ENCODE results near the gene SFXN2.
"Not testable (repeated sequence)": the region's sequence is repeated elsewhere in the genome, so short reads cannot be mapped to it uniquely, and the experiment has no call there.

SFXN2 gene

DNA sequence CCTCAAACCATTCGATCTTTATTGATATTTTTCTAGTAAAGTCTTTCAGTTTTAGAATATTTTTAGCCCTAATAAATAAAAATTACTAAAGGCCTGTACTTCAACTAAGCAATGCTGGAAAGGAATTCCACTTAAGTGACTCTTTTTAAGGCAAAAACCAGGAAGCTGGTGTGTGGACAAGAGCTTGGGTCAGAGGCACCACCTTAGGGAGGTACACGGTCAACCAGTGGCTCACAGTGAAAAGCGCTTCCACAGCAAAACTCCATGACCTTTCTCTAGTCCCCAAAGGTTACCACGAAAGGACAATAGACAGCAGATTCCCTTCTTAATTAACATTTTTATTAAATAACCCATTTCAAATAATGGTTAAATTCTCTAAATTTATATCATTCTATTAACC, 31.5 kb upstream of the SFXN2 start:
- Histone ChIP-seq H3K27me3 (ENCODE audit: control insufficient read depth, insufficient read depth, low read length) (no peaks in the 10 kb centered on the region), H3K4me1 (ENCODE audit: control insufficient read depth, insufficient read depth, low read length) (peaks cover 16% of the 10 kb centered on the region), H3K27ac (ENCODE audit: low read depth, low read length) (no peak overlapping the region), H3K4me3 (ENCODE audit: low read depth, low read length) (no peak overlapping the region), H3K9me3 (ENCODE audit: control insufficient read depth, insufficient read depth, low read length) (no peaks in the 10 kb centered on the region), H3K36me3 (ENCODE audit: control insufficient read depth, insufficient read depth, low read length) (peaks cover 25% of the 10 kb centered on the region), H3K9ac (ENCODE audit: low read depth, low read length) (no peak overlapping the region)

DNA sequence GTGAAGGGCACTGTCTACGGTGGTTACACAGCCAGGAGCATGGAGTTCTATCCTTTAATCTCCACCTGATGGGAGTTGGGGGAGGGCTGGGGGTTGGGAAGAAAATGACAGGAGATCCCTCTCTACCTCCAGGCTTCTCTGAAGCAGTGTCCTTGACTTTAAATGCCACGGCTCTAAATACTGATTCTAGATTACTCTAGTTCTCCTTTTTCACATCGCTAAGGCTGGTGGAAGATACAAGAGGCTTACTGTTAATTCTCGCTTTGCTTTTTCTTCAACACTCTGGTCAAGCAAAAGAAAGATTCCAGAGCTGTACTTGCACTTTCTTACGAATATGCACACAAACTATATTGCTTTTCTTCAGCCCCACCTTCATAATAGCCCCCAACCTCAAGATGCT, 30.7 kb upstream of the SFXN2 start:
- H3K9ac ChIP-seq (ENCODE audit: low read depth, low read length), result no peak overlapping the region
- peaks cover 8% of the 10 kb centered on the region; the same call in 1 of the 2 replicates for H3K4me1 ChIP-seq (ENCODE audit: control insufficient read depth, insufficient read depth, low read length)
- H3K36me3 ChIP-seq (ENCODE audit: control insufficient read depth, insufficient read depth, low read length), result peaks cover 25% of the 10 kb centered on the region
- no peaks in the 10 kb centered on the region for H3K27me3 ChIP-seq (ENCODE audit: control insufficient read depth, insufficient read depth, low read length)
- no peaks in the 10 kb centered on the region for H3K9me3 ChIP-seq (ENCODE audit: control insufficient read depth, insufficient read depth, low read length)
- H3K27ac ChIP-seq (ENCODE audit: low read depth, low read length), result no peak overlapping the region
- H3K4me3 ChIP-seq (ENCODE audit: low read depth, low read length), result no peak overlapping the region

DNA sequence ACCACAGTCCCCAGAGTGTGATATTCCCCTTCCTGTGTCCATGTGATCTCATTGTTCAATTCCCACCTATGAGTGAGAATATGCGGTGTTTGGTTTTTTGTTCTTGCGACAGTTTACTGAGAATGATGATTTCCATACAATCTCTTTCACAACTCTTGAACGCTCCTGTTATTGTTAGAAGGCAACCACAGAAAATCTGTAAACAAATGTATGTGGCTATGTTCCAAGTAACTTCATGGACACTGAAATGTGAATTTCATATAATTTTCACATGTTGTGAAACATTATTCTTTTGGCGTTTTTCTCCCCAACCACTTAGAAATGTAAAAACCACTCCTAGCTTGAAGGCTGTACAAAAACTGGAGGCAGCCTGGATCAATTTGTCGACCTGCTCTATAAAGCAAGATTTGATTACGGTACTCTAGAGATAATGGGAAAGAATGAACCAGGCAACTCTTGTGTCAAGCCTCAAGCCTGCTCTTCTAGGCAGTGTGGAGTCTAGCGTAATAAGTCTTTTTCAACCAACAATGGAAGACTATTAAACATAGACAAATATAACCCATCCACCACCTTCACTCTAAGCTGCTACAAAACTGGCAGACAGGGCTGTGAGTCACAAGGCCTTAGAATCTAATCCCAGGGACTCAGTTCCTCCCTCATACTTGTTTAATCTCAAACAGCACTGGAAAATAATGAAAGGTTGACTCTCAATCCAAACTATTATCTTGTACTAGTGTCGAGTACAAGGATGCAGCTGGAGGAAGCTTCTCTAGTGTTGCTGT, 23.0 kb upstream of the SFXN2 start:
- Histone ChIP-seq H3K9me3 (ENCODE audit: control insufficient read depth, insufficient read depth, low read length) (no peaks in the 10 kb centered on the region), H3K36me3 (ENCODE audit: control insufficient read depth, insufficient read depth, low read length) (peaks cover 17% of the 10 kb centered on the region; the same call in 1 of the 2 replicates), H3K27ac (ENCODE audit: low read depth, low read length) (no peak overlapping the region), H3K9ac (ENCODE audit: low read depth, low read length) (no peak overlapping the region), H3K4me3 (ENCODE audit: low read depth, low read length) (no peak overlapping the region), H3K4me1 (ENCODE audit: control insufficient read depth, insufficient read depth, low read length) (no peaks in the 10 kb centered on the region), H3K27me3 (ENCODE audit: control insufficient read depth, insufficient read depth, low read length) (no peaks in the 10 kb centered on the region)

DNA sequence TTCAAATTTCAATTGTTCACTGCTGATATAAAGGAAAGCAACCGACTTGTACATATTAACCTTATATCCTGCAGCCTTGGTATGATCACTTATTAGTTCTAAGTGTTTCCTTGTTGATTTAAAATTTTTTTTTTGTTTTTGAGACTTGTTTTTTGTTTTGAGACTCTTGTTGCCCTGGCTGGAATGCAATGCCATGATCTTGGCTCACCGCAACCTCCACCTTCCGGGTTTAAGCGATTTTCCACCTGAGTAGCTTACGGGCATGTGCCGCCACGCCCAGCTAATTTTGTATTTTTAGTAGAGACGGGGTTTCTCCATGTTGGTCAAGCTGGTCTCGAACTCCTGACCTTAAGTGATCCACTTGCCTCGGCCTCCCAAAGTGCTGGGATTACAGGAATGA, 19.0 kb upstream of the SFXN2 start:
- peaks cover 45% of the 10 kb centered on the region for H3K36me3 ChIP-seq (ENCODE audit: control insufficient read depth, insufficient read depth, low read length)
- H3K27me3 ChIP-seq (ENCODE audit: control insufficient read depth, insufficient read depth, low read length); H3K9ac ChIP-seq (ENCODE audit: low read depth, low read length); H3K4me3 ChIP-seq (ENCODE audit: low read depth, low read length); H3K27ac ChIP-seq (ENCODE audit: low read depth, low read length); H3K4me1 ChIP-seq (ENCODE audit: control insufficient read depth, insufficient read depth, low read length); H3K9me3 ChIP-seq (ENCODE audit: control insufficient read depth, insufficient read depth, low read length): not testable (repeated sequence)

DNA sequence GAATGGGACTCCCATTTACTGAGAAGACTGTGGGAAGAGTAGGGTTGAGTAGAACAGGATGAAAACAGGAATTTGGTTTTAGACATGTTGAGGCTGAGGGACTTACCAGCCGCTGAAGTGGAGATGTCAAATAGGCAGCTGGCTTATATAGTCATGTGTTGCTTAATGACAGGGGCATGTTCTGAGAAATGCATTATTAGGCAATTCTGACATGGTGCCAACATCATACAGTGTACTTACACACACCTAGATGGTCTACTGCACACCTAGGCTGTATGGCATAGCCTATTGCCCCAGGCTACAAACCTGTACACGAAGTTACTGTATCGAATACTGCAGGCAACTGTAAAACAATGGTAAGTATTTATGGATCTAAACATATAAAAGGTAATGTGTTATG, 17.7 kb upstream of the SFXN2 start:
- Histone ChIP-seq H3K4me1 (ENCODE audit: control insufficient read depth, insufficient read depth, low read length) (no peaks in the 10 kb centered on the region), H3K27me3 (ENCODE audit: control insufficient read depth, insufficient read depth, low read length) (no peaks in the 10 kb centered on the region), H3K27ac (ENCODE audit: low read depth, low read length) (no peak overlapping the region), H3K36me3 (ENCODE audit: control insufficient read depth, insufficient read depth, low read length) (peaks cover 45% of the 10 kb centered on the region), H3K9ac (ENCODE audit: low read depth, low read length) (no peak overlapping the region), H3K4me3 (ENCODE audit: low read depth, low read length) (no peak overlapping the region), H3K9me3 (ENCODE audit: control insufficient read depth, insufficient read depth, low read length) (no peaks in the 10 kb centered on the region)

DNA sequence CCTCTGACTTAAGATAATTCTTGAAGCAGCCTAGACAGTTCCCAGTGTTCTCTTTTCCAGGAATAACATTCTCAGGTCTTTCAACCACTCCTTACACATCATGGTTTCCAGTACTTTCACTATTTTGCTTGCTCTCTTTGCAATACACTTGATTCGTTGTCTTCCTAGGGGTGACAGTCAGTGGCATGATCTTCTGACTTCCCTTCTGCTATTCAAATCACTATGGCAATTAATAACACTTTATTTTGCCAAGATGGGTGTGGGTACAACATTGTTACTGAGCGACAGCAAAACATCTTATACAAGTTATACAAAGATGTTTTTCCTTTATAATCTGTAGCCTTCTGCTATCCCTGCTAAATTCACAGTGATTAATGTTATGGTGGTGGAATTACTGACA, 15.5 kb upstream of the SFXN2 start:
- Histone ChIP-seq H3K4me3 (ENCODE audit: low read depth, low read length) (no peak overlapping the region), H3K36me3 (ENCODE audit: control insufficient read depth, insufficient read depth, low read length) (peaks cover 42% of the 10 kb centered on the region), H3K4me1 (ENCODE audit: control insufficient read depth, insufficient read depth, low read length) (no peaks in the 10 kb centered on the region), H3K27ac (ENCODE audit: low read depth, low read length) (no peak overlapping the region), H3K27me3 (ENCODE audit: control insufficient read depth, insufficient read depth, low read length) (no peaks in the 10 kb centered on the region), H3K9ac (ENCODE audit: low read depth, low read length) (no peak overlapping the region), H3K9me3 (ENCODE audit: control insufficient read depth, insufficient read depth, low read length) (no peaks in the 10 kb centered on the region)

DNA sequence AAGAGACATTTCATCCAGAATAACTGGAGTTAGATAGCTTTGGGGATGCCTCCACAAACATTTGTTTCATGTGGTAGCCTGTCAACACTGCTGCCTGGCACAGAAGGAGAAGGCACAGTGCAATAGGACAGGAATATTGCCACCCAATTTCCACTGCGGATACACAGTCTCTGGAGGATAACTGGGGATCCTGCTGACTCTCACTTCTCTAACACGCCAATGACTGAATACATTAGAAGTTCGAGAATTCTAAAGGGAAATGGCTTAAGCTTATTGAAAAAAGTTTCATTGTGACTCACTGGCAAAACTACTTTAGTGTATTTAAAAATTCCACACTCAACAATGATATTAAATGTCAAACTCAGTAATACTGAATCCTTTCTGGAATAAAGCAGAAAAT, 13.2 kb upstream of the SFXN2 start:
- peaks cover 33% of the 10 kb centered on the region for H3K36me3 ChIP-seq (ENCODE audit: control insufficient read depth, insufficient read depth, low read length)
- no peak overlapping the region for H3K27ac ChIP-seq (ENCODE audit: low read depth, low read length)
- H3K27me3 ChIP-seq (ENCODE audit: control insufficient read depth, insufficient read depth, low read length), result no peaks in the 10 kb centered on the region
- H3K9me3 ChIP-seq (ENCODE audit: control insufficient read depth, insufficient read depth, low read length), result no peaks in the 10 kb centered on the region
- no peak overlapping the region for H3K4me3 ChIP-seq (ENCODE audit: low read depth, low read length)
- no peak overlapping the region for H3K9ac ChIP-seq (ENCODE audit: low read depth, low read length)
- H3K4me1 ChIP-seq (ENCODE audit: control insufficient read depth, insufficient read depth, low read length), result no peaks in the 10 kb centered on the region

DNA sequence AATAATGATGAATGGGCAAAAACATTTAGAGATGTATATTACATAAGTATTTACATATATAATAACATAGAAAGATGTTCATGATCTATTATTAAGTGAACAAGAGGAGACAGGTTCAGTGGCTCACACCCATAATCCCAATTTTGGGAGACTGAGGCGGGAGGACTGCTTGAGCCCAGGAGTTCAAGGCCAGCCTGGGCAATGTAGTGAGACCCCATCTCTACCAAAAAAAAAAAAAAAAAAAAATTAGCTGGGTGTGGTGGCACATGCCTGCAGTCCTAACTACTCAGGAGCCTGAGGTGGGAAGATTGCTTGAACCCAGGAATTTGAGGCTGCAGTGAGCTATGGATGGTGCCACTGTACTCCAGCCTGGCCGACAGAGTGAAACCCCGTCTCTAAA, 12.6 kb upstream of the SFXN2 start:
- Histone ChIP-seq H3K27me3 (ENCODE audit: control insufficient read depth, insufficient read depth, low read length) (no peaks in the 10 kb centered on the region), H3K4me1 (ENCODE audit: control insufficient read depth, insufficient read depth, low read length) (no peaks in the 10 kb centered on the region), H3K27ac (ENCODE audit: low read depth, low read length) (no peak overlapping the region)

DNA sequence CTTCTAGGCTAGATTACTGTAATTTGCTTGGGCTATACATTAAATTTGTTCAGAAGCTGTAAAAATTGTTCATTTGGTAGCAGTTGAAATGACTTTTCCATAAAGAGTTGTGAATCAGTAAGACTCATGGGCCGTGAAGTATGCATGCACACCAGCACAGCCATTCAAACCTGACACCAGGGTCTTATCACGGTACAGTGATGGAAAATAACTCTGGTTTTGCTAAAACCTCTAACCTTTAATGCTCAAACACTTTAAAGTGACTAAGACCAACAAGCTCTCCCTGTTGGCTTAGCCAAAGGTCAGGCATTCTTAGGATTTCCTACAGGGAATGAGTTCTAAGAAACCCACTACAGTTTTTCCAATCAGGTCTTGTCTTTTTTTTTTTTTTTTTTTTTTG, 11.7 kb upstream of the SFXN2 start:
- no peak overlapping the region for H3K9ac ChIP-seq (ENCODE audit: low read depth, low read length)
- no peaks in the 10 kb centered on the region for H3K4me1 ChIP-seq (ENCODE audit: control insufficient read depth, insufficient read depth, low read length)
- peaks cover 20% of the 10 kb centered on the region for H3K36me3 ChIP-seq (ENCODE audit: control insufficient read depth, insufficient read depth, low read length)
- H3K4me3 ChIP-seq (ENCODE audit: low read depth, low read length), result no peak overlapping the region
- H3K9me3 ChIP-seq (ENCODE audit: control insufficient read depth, insufficient read depth, low read length), result no peaks in the 10 kb centered on the region
- no peak overlapping the region for H3K27ac ChIP-seq (ENCODE audit: low read depth, low read length)
- no peaks in the 10 kb centered on the region for H3K27me3 ChIP-seq (ENCODE audit: control insufficient read depth, insufficient read depth, low read length)

More for the DNA sequence above, 12.6 kb upstream of the SFXN2 start:
- Histone ChIP-seq H3K9ac (ENCODE audit: low read depth, low read length) (no peak overlapping the region), H3K9me3 (ENCODE audit: control insufficient read depth, insufficient read depth, low read length) (no peaks in the 10 kb centered on the region), H3K36me3 (ENCODE audit: control insufficient read depth, insufficient read depth, low read length) (peaks cover 28% of the 10 kb centered on the region), H3K4me3 (ENCODE audit: low read depth, low read length) (no peak overlapping the region)

DNA sequence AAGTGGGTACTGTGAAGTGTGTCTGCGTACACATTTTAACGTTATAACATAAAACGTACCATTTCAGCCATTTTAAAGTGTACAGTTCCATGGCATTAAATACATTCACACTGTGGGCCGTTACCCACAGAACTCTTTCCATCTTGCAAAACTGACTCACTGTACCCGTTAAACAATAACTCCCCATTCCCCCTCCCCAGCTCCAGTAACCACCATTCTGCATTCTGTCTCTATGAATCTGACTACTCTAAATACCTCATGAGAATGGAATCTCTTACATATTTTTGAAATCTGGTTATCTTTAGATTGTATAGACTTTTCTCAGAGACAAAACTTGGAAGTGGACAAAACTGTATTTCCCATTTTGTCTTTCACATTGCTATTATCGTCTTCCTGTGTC, 9.5 kb upstream of the SFXN2 start:
- H3K9ac ChIP-seq (ENCODE audit: low read depth, low read length), result no peak overlapping the region
- no peaks in the 10 kb centered on the region for H3K4me1 ChIP-seq (ENCODE audit: control insufficient read depth, insufficient read depth, low read length)
- H3K27ac ChIP-seq (ENCODE audit: low read depth, low read length), result no peak overlapping the region
- no peaks in the 10 kb centered on the region for H3K9me3 ChIP-seq (ENCODE audit: control insufficient read depth, insufficient read depth, low read length)
- H3K27me3 ChIP-seq (ENCODE audit: control insufficient read depth, insufficient read depth, low read length), result no peaks in the 10 kb centered on the region
- H3K36me3 ChIP-seq (ENCODE audit: control insufficient read depth, insufficient read depth, low read length), result no peaks in the 10 kb centered on the region; the same call in 1 of the 2 replicates
- H3K4me3 ChIP-seq (ENCODE audit: low read depth, low read length), result no peak overlapping the region

DNA sequence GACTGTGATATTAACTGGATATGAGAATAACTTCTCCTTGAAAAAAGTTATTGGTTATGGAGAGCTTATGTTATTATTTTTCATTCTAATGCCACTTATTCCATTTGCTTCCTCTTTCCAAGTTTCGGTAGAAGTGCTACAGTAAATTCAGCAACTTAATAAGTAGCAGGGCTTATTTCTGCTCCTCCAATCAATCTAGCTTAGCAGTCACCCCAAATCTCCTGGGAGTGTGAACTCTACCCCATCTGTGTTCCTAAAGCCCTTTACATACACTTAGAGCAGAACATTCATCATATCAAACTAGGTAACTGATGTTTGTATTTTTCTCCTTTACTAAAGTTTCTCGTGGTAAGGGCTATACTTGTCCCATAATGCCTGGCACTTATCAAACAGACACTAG, 8.9 kb upstream of the SFXN2 start:
- no peaks in the 10 kb centered on the region; the same call in 1 of the 2 replicates for H3K36me3 ChIP-seq (ENCODE audit: control insufficient read depth, insufficient read depth, low read length)
- no peak overlapping the region for H3K4me3 ChIP-seq (ENCODE audit: low read depth, low read length)
- H3K27ac ChIP-seq (ENCODE audit: low read depth, low read length), result no peak overlapping the region
- no peaks in the 10 kb centered on the region for H3K4me1 ChIP-seq (ENCODE audit: control insufficient read depth, insufficient read depth, low read length)
- H3K9me3 ChIP-seq (ENCODE audit: control insufficient read depth, insufficient read depth, low read length), result no peaks in the 10 kb centered on the region
- H3K9ac ChIP-seq (ENCODE audit: low read depth, low read length), result no peak overlapping the region
- H3K27me3 ChIP-seq (ENCODE audit: control insufficient read depth, insufficient read depth, low read length), result no peaks in the 10 kb centered on the region
